HepG2 (cell line): ENCODE results near the gene RLN3. TPM values are rescaled to one million over a fixed set of nuclear protein-coding genes. Genes with fewer than 3 reads are reported as not detected.

ENCODE experiments used
- ATAC-seq: fragments of 200-7000 bp; cut with Tn5 transposase; 3 replicates; pipeline ENCODE4 v1.9.1; 2020; ENCODE audit warnings: mild to moderate bottlenecking, moderate library complexity
- BruUV-seq: library from RNA; stranded (reverse); fragments of 400-500 nt; replicated peaks from 2 replicates; lab custom pipeline; 2021; lab: Mats Ljungman, UMichigan
- CTCF ChIA-PET: fragments of 300-600 bp; formaldehyde crosslinking; extraction: SDS; loops from one replicate; lab custom pipeline; 2021; ENCODE audit warnings: low total read pairs, inconsistent platforms, low intra/inter-chr PET ratio; lab: Yijun Ruan, JAX
- POLR2A ChIA-PET: fragments of 350-600 bp; sonication (Branson Sonifier 250); formaldehyde crosslinking; loops from one replicate; lab custom pipeline; 2020; ENCODE audit warnings: antibody characterized with exemption, inconsistent platforms; lab: Yijun Ruan, JAX
- DNase-seq: peaks from one replicate; pipeline ENCODE4 v3.0.0-alpha.2; 2015; ENCODE audit warnings: low spot score
- FAIRE-seq: peaks from 3 replicates; lab custom pipeline; 2011; peaks lifted over from hg19 to GRCh38; lab: Jason Lieb, UNC
- H2AFZ ChIP-seq: one replicate; pipeline ENCODE4 v1.6.1; 2011; ENCODE audit warnings: low read length, inconsistent platforms
- H3K27ac ChIP-seq: fragments of 300-600 bp; 3 replicates; pipeline ENCODE4 v1.8.0; 2011; ENCODE audit warnings: mixed run types, mild to moderate bottlenecking, mixed read lengths, low read length, inconsistent platforms; ENCODE audit not compliant: insufficient read depth; ENCODE audit errors: extremely low read length
- H3K27me3 ChIP-seq, 2 experiments: fragments of 200-600 bp in 1 of 2; 2 replicates in 1 of 2; 3 replicates in 1 of 2; pipeline versions ENCODE4 v1.6.0 to v1.8.0; 2011; ENCODE audit warnings: low read length in 2 of 2, mild to moderate bottlenecking in 2 of 2, moderate library complexity in 2 of 2, inconsistent platforms in 1 of 2; ENCODE audit not compliant: insufficient read depth in 2 of 2, control insufficient read depth in 1 of 2
- H3K36me3 ChIP-seq, 2 experiments: fragments of 200-600 bp in 1 of 2; replicated peaks in 1 of 2; 2 replicates in 1 of 2; 3 replicates in 1 of 2; pipeline versions ENCODE4 v1.5.1 to v1.8.0; 2011; ENCODE audit warnings: low read length in 2 of 2, inconsistent platforms in 1 of 2; ENCODE audit not compliant: insufficient read depth in 2 of 2, control insufficient read depth in 1 of 2
- H3K4me1 ChIP-seq: 2 replicates; pipeline ENCODE4 v1.5.1; 2012; ENCODE audit warnings: low read length, inconsistent platforms; ENCODE audit not compliant: insufficient read depth
- H3K4me2 ChIP-seq: 2 replicates; pipeline ENCODE4 v1.6.0; 2011; ENCODE audit warnings: low read depth, low read length, inconsistent platforms
- H3K4me3 ChIP-seq, 3 experiments: fragments of 200-600 bp in 1 of 3; sonication (generic), shearing (Covaris generic) in 1 of 3; replicated peaks in 1 of 3; 2 replicates each; pipeline ENCODE4 v1.5.1; 2011 to 2016; ENCODE audit warnings: low read length in 3 of 3, inconsistent platforms in 2 of 3, low read depth in 2 of 3, mild to moderate bottlenecking in 2 of 3, control low read depth in 1 of 3, mixed read lengths in 1 of 3; ENCODE audit not compliant: insufficient read depth in 1 of 3
- H3K79me2 ChIP-seq: one replicate; pipeline ENCODE4 v1.6.1; 2011; ENCODE audit warnings: low read length, inconsistent platforms; ENCODE audit not compliant: insufficient read depth
- H3K9ac ChIP-seq: 2 replicates; pipeline ENCODE4 v1.6.0; 2011; ENCODE audit warnings: mild to moderate bottlenecking, low read depth, low read length, inconsistent platforms; ENCODE audit not compliant: insufficient read depth
- H3K9me3 ChIP-seq: 2 replicates; pipeline ENCODE4 v1.5.1; 2012; ENCODE audit warnings: mild to moderate bottlenecking, low read length
- H4K20me1 ChIP-seq: 2 replicates; pipeline ENCODE4 v1.6.0; 2011; ENCODE audit warnings: inconsistent platforms, mild to moderate bottlenecking, low read length, moderate library complexity; ENCODE audit not compliant: insufficient read depth
- E2F2 ChIP-seq: sonication (generic); formaldehyde crosslinking; IDR thresholded peaks from 2 replicates; pipeline ENCODE4 v1.4.0; 2020; ENCODE audit warnings: missing genetic modification reagents, borderline replicate concordance
- ETV5 ChIP-seq: IDR thresholded peaks from 2 replicates; pipeline ENCODE4 v1.6.1; 2018; ENCODE audit warnings: missing biosample characterization, missing genetic modification reagents, inconsistent platforms, borderline replicate concordance
- HNF4A ChIP-seq: sonication (generic); formaldehyde crosslinking; IDR thresholded peaks from 2 replicates; pipeline ENCODE4 v1.4.0; 2020; ENCODE audit warnings: missing genetic modification reagents
- PATZ1 ChIP-seq: sonication (generic); formaldehyde crosslinking; IDR thresholded peaks from 2 replicates; pipeline ENCODE4 v1.4.0; 2020; ENCODE audit warnings: missing genetic modification reagents
- RXRA ChIP-seq: sonication (generic); formaldehyde crosslinking; IDR thresholded peaks from 2 replicates; pipeline ENCODE4 v1.5.1; 2020; ENCODE audit warnings: missing genetic modification reagents
- SIX4 ChIP-seq: sonication (generic); formaldehyde crosslinking; IDR thresholded peaks from 2 replicates; pipeline ENCODE4 v1.4.0; 2020; ENCODE audit warnings: missing genetic modification reagents
- TARDBP ChIP-seq: sonication (generic); formaldehyde crosslinking; IDR thresholded peaks from 2 replicates; pipeline ENCODE4 v1.8.0; 2022; ENCODE audit warnings: mild to moderate bottlenecking, missing genetic modification reagents
- ZBTB7A ChIP-seq: sonication (generic); formaldehyde crosslinking; IDR thresholded peaks from 2 replicates; pipeline ENCODE4 v1.8.0; 2022; ENCODE audit warnings: mild to moderate bottlenecking, missing genetic modification reagents
- ZBTB7B ChIP-seq: sonication (generic); formaldehyde crosslinking; IDR thresholded peaks from 2 replicates; pipeline ENCODE4 v1.4.0; 2020; ENCODE audit warnings: missing genetic modification reagents
- ZEB1 ChIP-seq: IDR thresholded peaks from 2 replicates; pipeline ENCODE4 v1.6.1; 2012; ENCODE audit warnings: mild to moderate bottlenecking, low read depth, inconsistent platforms; ENCODE audit not compliant: insufficient replicate concordance
- ZNF740 ChIP-seq: sonication (generic); formaldehyde crosslinking; IDR thresholded peaks from 2 replicates; pipeline ENCODE4 v1.4.0; 2020; ENCODE audit warnings: missing genetic modification reagents
- ZNF75D ChIP-seq: sonication (generic); formaldehyde crosslinking; IDR thresholded peaks from 2 replicates; pipeline ENCODE4 v1.8.1; 2023; ENCODE audit warnings: missing genetic modification reagents, mild to moderate bottlenecking, borderline replicate concordance
- WGBS: methylation state at CpG from one replicate; pipeline ENCODE4 v1.1.6; 2017; ENCODE audit warnings: low lambda C conversion rate; 5-methylcytosine and 5-hydroxymethylcytosine counted together
- in situ Hi-C: cut with HindIII; loops from 2 replicates; pipeline ENCODE4 v1.10.0; 2017; ENCODE audit warnings: low pct_unique_long_range_greater_than_20kb; ENCODE audit not compliant: extremely low pct_ligation_motif_present
- intact Hi-C: fragments of 100-400 bp; cut with micrococcal nuclease; formaldehyde crosslinking; loops from one replicate; pipeline ENCODE4 v1.10.0; 2022; ENCODE audit not compliant: unreplicated experiment
- polyA plus RNA-seq, 8 experiments: library from polyadenylated mRNA; depleted of rRNA in 3 of 8; stranded (reverse) in 7 of 8; unstranded in 1 of 8; fragments of >200 nt; fragmentation: Illumina TruSeq in 4 of 8; extraction: Trizol in 4 of 8; gene quantifications; 2 replicates each; pipeline versions ENCODE4 v1.2.1 to v1.2.3, GENCODE V29; 2011 to 2016; ENCODE audit warnings: low read depth in 4 of 8, missing spikeins in 1 of 8, mixed read lengths in 1 of 8; ENCODE audit not compliant: insufficient read depth in 1 of 8
- total RNA-seq, 5 experiments: library from RNA; depleted of rRNA; stranded (reverse); fragments of >200 nt; fragmentation: Illumina TruSeq; extraction: Trizol; gene quantifications; 2 replicates each; pipeline ENCODE4 v1.2.3, GENCODE V29; 2016; ENCODE audit warnings: low read depth in 1 of 5
- TF ChIP-seq, protein P1 (sequence below): sonication (generic); formaldehyde crosslinking; IDR thresholded peaks from 2 replicates; pipeline ENCODE4 v1.4.0; 2020; ENCODE audit warnings: missing genetic modification reagents, mild to moderate bottlenecking, borderline replicate concordance
- TF ChIP-seq, protein P2 (sequence below): sonication (generic); formaldehyde crosslinking; conservative IDR thresholded peaks from 2 replicates; pipeline ENCODE4 v1.4.0; 2020; ENCODE audit warnings: mild to moderate bottlenecking, missing genetic modification reagents, moderate library complexity

The RLN3 gene
- total and polyA plus RNA-seq, 2 of the 13 experiments (the other 11 are each of a cell fraction or from before 2014, with no cell fraction given) = not detected

GRCh38 chr19:13985771-13986347 is 42.1 kb upstream of the RLN3 start:
- Histone ChIP-seq H3K27ac (peak overlapping the region; percentile 5), H3K36me3 (peaks cover 5 to 16% of the 10 kb centered on the region in 2 experiments; a peak in 3 of 5 replicates), H4K20me1 (no peaks in the 10 kb centered on the region), H2AFZ (no peak overlapping the region), H3K79me2 (no peaks in the 10 kb centered on the region), H3K9me3 (no peaks in the 10 kb centered on the region), H3K4me1 (peaks cover 35% of the 10 kb centered on the region), H3K9ac (no peak overlapping the region), H3K27me3 (no peaks in the 10 kb centered on the region), H3K4me3 (no peak overlapping the region), H3K4me2 (peak overlapping the region; percentile 33; the same call in 1 of the 2 replicates)
- DNase-seq (no peak), ATAC-seq (peak; percentile 32), FAIRE-seq (no peak)
- in situ Hi-C loops (no loop called here), intact Hi-C loops (no loop called here)
- ChIA-PET CTCF (no interaction called here), POLR2A (no interaction called here)
- BruUV-seq = no TSS peak
- 58% methylated on average over 2 of the region's 10 CpGs for WGBS
- no peak for TF ChIP-seq ZNF740 (CRISPR knock-in tag)
- no peak for TF ChIP-seq E2F2
- TF ChIP-seq, protein P1, sequence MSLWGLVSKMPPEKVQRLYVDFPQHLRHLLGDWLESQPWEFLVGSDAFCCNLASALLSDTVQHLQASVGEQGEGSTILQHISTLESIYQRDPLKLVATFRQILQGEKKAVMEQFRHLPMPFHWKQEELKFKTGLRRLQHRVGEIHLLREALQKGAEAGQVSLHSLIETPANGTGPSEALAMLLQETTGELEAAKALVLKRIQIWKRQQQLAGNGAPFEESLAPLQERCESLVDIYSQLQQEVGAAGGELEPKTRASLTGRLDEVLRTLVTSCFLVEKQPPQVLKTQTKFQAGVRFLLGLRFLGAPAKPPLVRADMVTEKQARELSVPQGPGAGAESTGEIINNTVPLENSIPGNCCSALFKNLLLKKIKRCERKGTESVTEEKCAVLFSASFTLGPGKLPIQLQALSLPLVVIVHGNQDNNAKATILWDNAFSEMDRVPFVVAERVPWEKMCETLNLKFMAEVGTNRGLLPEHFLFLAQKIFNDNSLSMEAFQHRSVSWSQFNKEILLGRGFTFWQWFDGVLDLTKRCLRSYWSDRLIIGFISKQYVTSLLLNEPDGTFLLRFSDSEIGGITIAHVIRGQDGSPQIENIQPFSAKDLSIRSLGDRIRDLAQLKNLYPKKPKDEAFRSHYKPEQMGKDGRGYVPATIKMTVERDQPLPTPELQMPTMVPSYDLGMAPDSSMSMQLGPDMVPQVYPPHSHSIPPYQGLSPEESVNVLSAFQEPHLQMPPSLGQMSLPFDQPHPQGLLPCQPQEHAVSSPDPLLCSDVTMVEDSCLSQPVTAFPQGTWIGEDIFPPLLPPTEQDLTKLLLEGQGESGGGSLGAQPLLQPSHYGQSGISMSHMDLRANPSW (CRISPR knock-in tag) = no peak
- TF ChIP-seq ZBTB7B (CRISPR knock-in tag) = 0 out of 2 replicates have a peak, but pooled peaks have one; percentile 41
- 0 out of 2 replicates have a peak, but pooled peaks have one; percentile 38 for TF ChIP-seq ZBTB7A (CRISPR knock-in tag)
- TF ChIP-seq ZNF75D (CRISPR knock-in tag) = no peak
- TF ChIP-seq, protein P2, sequence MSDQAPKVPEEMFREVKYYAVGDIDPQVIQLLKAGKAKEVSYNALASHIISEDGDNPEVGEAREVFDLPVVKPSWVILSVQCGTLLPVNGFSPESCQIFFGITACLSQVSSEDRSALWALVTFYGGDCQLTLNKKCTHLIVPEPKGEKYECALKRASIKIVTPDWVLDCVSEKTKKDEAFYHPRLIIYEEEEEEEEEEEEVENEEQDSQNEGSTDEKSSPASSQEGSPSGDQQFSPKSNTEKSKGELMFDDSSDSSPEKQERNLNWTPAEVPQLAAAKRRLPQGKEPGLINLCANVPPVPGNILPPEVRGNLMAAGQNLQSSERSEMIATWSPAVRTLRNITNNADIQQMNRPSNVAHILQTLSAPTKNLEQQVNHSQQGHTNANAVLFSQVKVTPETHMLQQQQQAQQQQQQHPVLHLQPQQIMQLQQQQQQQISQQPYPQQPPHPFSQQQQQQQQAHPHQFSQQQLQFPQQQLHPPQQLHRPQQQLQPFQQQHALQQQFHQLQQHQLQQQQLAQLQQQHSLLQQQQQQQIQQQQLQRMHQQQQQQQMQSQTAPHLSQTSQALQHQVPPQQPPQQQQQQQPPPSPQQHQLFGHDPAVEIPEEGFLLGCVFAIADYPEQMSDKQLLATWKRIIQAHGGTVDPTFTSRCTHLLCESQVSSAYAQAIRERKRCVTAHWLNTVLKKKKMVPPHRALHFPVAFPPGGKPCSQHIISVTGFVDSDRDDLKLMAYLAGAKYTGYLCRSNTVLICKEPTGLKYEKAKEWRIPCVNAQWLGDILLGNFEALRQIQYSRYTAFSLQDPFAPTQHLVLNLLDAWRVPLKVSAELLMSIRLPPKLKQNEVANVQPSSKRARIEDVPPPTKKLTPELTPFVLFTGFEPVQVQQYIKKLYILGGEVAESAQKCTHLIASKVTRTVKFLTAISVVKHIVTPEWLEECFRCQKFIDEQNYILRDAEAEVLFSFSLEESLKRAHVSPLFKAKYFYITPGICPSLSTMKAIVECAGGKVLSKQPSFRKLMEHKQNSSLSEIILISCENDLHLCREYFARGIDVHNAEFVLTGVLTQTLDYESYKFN (CRISPR knock-in tag) = peak; percentile 34; the same call in 1 of the 2 replicates
- TF ChIP-seq PATZ1 (CRISPR knock-in tag) = peak; percentile 84
- TF ChIP-seq TARDBP (CRISPR knock-in tag) = 0 out of 2 replicates have a peak, but pooled peaks have one; percentile 11
- 0 out of 2 replicates have a peak, but pooled peaks have one; percentile 5 for TF ChIP-seq ETV5 (CRISPR knock-in tag)
- peak; percentile 72; the same call in 1 of the 2 replicates for TF ChIP-seq SIX4 (CRISPR knock-in tag)
- peak; percentile 60 for TF ChIP-seq HNF4A (CRISPR knock-in tag)
- TF ChIP-seq ZEB1 = peak; percentile 60
- 0 out of 2 replicates have a peak, but pooled peaks have one; percentile 14 for TF ChIP-seq RXRA (CRISPR knock-in tag)
